NCI-H1417 treated with DMSO at 0.1 percent for 48 hours (cell line): ENCODE results near the gene HECW1.
A peak's percentile ranks its signal among the peaks of the same experiment; 100 is the strongest.
"Not testable (repeated sequence)": the region's sequence is repeated elsewhere in the genome, so short reads cannot be mapped to it uniquely, and the experiment has no call there.

Source experiments
- DNase-seq: peaks from one replicate; lab custom pipeline; 2025; lab: John Stamatoyannopoulos, UW

The HECW1 gene

DNA sequence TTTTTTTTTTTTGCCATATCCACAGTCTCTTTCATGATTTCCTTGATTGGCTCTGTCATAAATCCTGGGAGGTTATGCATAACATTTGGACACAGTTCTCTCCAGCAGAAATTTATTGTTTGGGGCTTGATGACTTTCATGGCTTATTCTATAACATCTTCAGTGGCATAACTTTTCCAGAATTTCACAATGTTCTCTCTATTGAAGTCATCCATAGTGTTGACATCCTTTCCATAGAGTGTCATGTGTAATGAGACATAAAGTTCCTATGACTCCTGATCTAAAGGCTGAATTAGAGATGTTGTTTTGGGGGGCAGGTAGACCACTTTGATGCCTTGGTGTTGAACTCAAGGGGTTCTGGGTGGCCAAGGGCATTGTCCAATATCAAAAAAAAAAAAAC is 433.8 kb downstream of the HECW1 start:
- DNase-seq = no peak

DNA sequence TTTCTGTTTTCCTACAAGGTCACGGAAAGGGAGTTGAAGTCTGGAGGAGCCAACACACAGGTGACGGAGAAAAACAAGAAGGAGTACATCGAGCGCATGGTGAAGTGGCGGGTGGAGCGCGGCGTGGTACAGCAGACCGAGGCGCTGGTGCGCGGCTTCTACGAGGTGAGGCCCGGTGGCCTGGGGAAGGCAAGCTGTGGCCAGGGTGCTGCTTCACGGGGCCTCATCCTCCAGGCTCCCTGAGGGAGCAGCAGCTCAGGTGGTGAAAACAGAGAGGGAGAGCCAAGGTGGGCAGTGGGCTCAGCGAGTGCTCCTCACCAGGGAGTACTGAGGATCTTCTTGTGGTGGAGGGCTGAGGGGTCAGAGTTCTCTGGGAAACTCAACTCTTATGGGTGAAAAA is 438.0 kb downstream of the HECW1 start:
- no peak for DNase-seq

DNA sequence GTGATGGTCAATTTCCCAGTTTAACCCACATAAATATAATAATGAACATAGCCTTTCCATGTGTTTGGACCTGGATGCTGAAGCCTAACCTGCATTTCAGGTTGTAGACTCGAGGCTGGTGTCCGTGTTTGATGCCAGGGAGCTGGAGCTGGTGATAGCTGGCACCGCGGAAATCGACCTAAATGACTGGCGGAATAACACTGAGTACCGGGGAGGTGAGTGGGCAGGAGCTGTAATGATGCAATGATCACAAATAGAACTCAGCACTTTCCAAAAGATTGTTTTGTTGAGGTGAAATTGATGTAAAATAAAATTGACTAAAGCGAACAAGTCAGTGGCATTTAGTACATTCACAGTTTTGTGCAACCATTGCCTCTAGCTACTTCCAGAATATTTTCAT is 439.7 kb downstream of the HECW1 start:
- no peak for DNase-seq

- no peak for DNase-seq
Measured at GRCh38 chr7:43553999-43554398, 441.6 kb downstream of the HECW1 start.

DNA sequence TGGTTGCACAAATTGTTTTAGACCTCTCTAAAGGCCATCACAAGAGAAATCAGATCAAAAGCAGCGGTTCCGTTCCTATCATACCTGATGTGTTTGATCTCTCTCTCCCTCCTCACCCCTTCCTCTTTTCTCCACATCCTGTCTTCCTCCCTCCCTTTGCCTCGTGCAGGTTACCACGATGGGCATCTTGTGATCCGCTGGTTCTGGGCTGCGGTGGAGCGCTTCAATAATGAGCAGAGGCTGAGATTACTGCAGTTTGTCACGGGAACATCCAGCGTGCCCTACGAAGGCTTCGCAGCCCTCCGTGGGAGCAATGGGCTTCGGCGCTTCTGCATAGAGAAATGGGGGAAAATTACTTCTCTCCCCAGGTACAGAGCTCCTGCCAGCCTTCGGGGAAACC is 442.0 kb downstream of the HECW1 start:
- no peak for DNase-seq

GRCh38 chr7:43557831-43558495 is 445.5 kb downstream of the HECW1 start:
- DNase-seq = no peak

GRCh38 chr7:43559171-43559945 is 446.9 kb downstream of the HECW1 start:
- DNase-seq = no peak

- DNase-seq = no peak
Measured at GRCh38 chr7:43559946-43560335, 447.5 kb downstream of the HECW1 start.

GRCh38 chr7:43560742-43561330 is 448.4 kb downstream of the HECW1 start:
- no peak for DNase-seq

GRCh38 chr7:43562383-43562782 is 449.9 kb downstream of the HECW1 start:
- no peak for DNase-seq

DNA sequence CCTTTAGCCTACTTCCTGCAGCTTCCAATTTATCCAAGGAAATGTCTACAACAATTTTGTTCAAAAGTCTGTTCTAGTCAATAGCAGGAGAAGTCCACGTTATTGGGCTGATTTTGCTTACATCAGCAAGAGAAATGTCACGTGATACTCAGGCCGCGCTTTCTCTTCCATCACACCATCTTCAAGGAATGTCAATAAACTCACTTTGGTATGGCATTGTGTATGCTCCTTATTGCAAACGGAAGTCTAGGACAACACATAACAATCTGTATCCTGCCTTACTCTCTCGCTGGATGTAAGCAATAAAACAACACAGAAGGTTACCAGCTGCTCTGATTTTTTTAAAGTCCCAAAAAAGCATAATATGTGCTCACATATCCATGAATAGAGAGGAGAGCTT is 453.3 kb downstream of the HECW1 start:
- no peak for DNase-seq

GRCh38 chr7:43568529-43568928 is 456.1 kb downstream of the HECW1 start:
- no peak for DNase-seq

DNA sequence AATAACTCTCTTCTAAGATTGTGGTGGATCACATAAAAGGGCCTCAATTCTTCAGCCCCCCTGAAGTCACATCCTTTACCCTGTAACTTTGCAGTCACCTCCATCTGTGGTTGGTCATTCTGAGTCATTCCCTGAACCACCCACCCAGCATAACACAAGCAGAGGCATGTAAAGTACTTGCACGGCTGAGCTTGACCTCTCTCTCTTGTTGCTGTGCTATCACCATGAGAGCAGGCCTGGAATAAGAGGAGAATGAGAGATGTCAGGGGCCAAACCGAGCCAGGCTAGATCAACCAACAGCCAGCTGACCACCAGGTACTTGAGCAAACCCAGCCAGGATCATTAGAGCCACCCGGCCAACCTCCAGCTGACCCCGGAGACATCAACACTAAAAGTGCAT is 457.0 kb downstream of the HECW1 start:
- DNase-seq = no peak

DNA sequence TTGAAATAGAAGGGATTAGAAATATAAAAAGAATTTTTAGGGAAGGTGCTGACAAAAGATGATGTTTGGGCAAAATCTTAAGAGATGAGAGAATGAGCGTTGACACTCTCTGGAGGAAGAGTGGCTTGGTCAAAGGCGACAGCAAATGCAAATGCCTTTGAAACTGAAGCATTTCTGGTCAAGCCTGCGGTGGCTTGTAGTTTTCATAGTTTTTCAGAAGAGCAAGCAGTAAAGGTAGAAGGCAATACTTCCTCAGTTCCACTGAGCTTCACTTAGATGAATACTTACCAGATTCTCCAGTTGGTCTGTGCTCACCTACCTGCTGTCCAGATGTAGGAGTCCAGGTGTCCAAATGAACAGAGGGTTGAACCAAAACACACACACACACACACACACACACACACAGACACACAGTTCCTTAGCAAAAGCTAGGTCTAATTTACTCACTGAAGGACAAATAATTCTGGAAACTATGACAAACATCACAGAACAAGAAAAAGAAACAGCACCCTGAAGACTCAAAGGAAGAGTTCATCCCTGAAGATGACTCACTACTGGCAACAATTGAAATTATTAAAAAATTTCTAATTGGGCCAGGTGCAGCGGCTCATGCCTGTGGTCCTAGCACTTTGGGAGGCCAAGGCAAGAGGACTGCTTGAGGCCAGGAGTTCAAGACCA is 458.4 kb downstream of the HECW1 start:
- no peak for DNase-seq

GRCh38 chr7:43572516-43573049 is 460.1 kb downstream of the HECW1 start:
- DNase-seq = no peak

GRCh38 chr7:43573832-43574231 is 461.4 kb downstream of the HECW1 start:
- not testable (repeated sequence) for DNase-seq

GRCh38 chr7:43575506-43575905 is 463.1 kb downstream of the HECW1 start:
- DNase-seq = no peak

- no peak for DNase-seq
Measured at GRCh38 chr7:43576241-43576640, 463.8 kb downstream of the HECW1 start.

DNA sequence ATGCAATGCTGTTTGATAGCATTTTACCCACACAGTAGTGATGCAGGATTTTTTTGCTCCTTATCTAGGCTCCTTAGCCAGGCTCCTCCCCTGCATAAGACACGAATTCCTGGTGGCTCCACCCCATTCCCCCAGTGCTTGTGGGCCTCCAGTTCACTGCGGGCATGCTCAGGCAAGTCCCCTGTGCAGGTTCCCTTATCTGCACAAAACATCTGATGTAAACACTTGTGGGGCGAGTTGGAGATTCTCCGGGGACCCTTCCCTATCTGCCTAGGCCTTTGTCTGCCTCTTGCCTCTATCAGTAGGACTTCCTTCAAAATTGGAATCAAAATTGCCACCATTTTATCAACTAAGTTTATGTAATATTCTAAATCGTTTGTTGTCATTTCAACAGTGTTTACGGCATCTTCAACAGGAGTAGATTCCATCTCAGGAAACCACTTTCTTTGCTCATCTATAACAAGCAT is 465.1 kb downstream of the HECW1 start:
- DNase-seq = no peak

GRCh38 chr7:43582503-43583423 is 470.3 kb downstream of the HECW1 start, which contains the start of gene STK17A:
Gene STK17A, plus strand, starts transcription at chr7:43583108. Its CDS starts 136 bp downstream, at chr7:43583244.
- DNase-seq = peak; percentile 81
